ENCODE data around the gene ALG8. TPM values are rescaled to one million over a fixed set of nuclear protein-coding genes. Genes with fewer than 3 reads are reported as not detected.

The ALG8 gene
- total and polyA plus RNA-seq, 7 experiments from 2014 or later, result 27.2 to 58.4 (median 34.1) TPM

- CTCF ChIA-PET, result no interaction called here
- Histone ChIP-seq H3K9me3 (ENCODE audit: control insufficient read depth in 2 of 3, low read length in 3 of 3) (no peaks in the 10 kb centered on the region), H3K27me3 (ENCODE audit: control insufficient read depth in 2 of 2, insufficient read depth in 2 of 2, low read length in 2 of 2) (no peaks in the 10 kb centered on the region), H3K27ac (ENCODE audit: low read depth, low read length) (no peak overlapping the region), H3K36me3 (ENCODE audit: control insufficient read depth in 2 of 3, insufficient read depth in 3 of 3, low read length in 3 of 3) (no peaks in the 10 kb centered on the region), H3K4me1 (ENCODE audit: control insufficient read depth in 2 of 2, insufficient read depth in 2 of 2, low read length in 2 of 2) (no peaks in the 10 kb centered on the region), H3K4me3 (ENCODE audit: low read length) (no peak overlapping the region)
- Mint-ChIP-seq H3K36me3 (no peaks in the 10 kb centered on the region), H3K4me3 (no peak overlapping the region), H3K27ac (no peak overlapping the region), H3K4me1 (peaks cover 0 to 2% (median 0%) of the 10 kb centered on the region in 7 donors), H3K27me3 (no peaks in the 10 kb centered on the region), H3K9me3 (no peaks in the 10 kb centered on the region)
- POLR2A ChIA-PET, result no interaction called here
- ATAC-seq (no peak), DNase-seq (no peak)
- intact Hi-C loops (cut with micrococcal nuclease), result no loop called here
Observed at GRCh38 chr11:78161346-78161745, 21.9 kb upstream of the ALG8 start.

GRCh38 chr11:78160557-78160956, 21.1 kb upstream of the ALG8 start:
- POLR2A ChIA-PET, result interaction anchor here (0.5 kb wide), 1 partner anchor 24 kb away, joined by 3 read pairs; no protein-coding TSS in a partner anchor
- Mint-ChIP-seq H3K4me1 (peaks cover 0 to 2% (median 0%) of the 10 kb centered on the region in 7 donors), H3K27me3 (no peaks in the 10 kb centered on the region)

GRCh38 chr11:78158987-78159652, 19.7 kb upstream of the ALG8 start:
- Mint-ChIP-seq H3K27ac (peak overlapping the region in 1 of 9 donors; percentile 54), H3K4me3 (no peak overlapping the region), H3K4me1 (peaks cover 0 to 2% (median 0%) of the 10 kb centered on the region in 7 donors), H3K9me3 (no peaks in the 10 kb centered on the region), H3K36me3 (no peaks in the 10 kb centered on the region), H3K27me3 (no peaks in the 10 kb centered on the region)
- Histone ChIP-seq H3K36me3 (ENCODE audit: control insufficient read depth in 2 of 3, insufficient read depth in 3 of 3, low read length in 3 of 3) (no peaks in the 10 kb centered on the region), H3K4me3 (ENCODE audit: low read length) (no peak overlapping the region), H3K4me1 (ENCODE audit: control insufficient read depth in 2 of 2, insufficient read depth in 2 of 2, low read length in 2 of 2) (no peaks in the 10 kb centered on the region), H3K9me3 (ENCODE audit: control insufficient read depth in 2 of 3, low read length in 3 of 3) (no peaks in the 10 kb centered on the region), H3K27me3 (ENCODE audit: control insufficient read depth in 2 of 2, insufficient read depth in 2 of 2, low read length in 2 of 2) (no peaks in the 10 kb centered on the region), H3K27ac (ENCODE audit: low read depth, low read length) (no peak overlapping the region)
- no peak for ATAC-seq
- POLR2A ChIA-PET, result no interaction called here
- DNase-seq, result no peak
- intact Hi-C loops (cut with micrococcal nuclease), result no loop called here
- CTCF ChIA-PET, result no interaction called here

More at GRCh38 chr11:78160557-78160956, 21.1 kb upstream of the ALG8 start:
- Histone ChIP-seq H3K4me3 (ENCODE audit: low read length) (no peak overlapping the region), H3K4me1 (ENCODE audit: control insufficient read depth in 2 of 2, insufficient read depth in 2 of 2, low read length in 2 of 2) (no peaks in the 10 kb centered on the region), H3K36me3 (ENCODE audit: control insufficient read depth in 2 of 3, insufficient read depth in 3 of 3, low read length in 3 of 3) (no peaks in the 10 kb centered on the region), H3K27me3 (ENCODE audit: control insufficient read depth in 2 of 2, insufficient read depth in 2 of 2, low read length in 2 of 2) (no peaks in the 10 kb centered on the region), H3K27ac (ENCODE audit: low read depth, low read length) (no peak overlapping the region), H3K9me3 (ENCODE audit: control insufficient read depth in 2 of 3, low read length in 3 of 3) (no peaks in the 10 kb centered on the region)
- no peak overlapping the region for H3K4me3 Mint-ChIP-seq
- peak overlapping the region in 3 of 9 donors; percentile 27 to 76 (median 28) for H3K27ac Mint-ChIP-seq
- intact Hi-C loops (cut with micrococcal nuclease), result no loop called here
- CTCF ChIA-PET, result no interaction called here
- H3K9me3 Mint-ChIP-seq, result no peaks in the 10 kb centered on the region
- ATAC-seq (no peak), DNase-seq (no peak)
- H3K36me3 Mint-ChIP-seq, result no peaks in the 10 kb centered on the region

- no peaks in the 10 kb centered on the region for H3K9me3 Mint-ChIP-seq
- Histone ChIP-seq H3K36me3 (ENCODE audit: control insufficient read depth in 2 of 3, insufficient read depth in 3 of 3, low read length in 3 of 3) (no peaks in the 10 kb centered on the region), H3K27me3 (ENCODE audit: control insufficient read depth in 2 of 2, insufficient read depth in 2 of 2, low read length in 2 of 2) (no peaks in the 10 kb centered on the region), H3K4me3 (ENCODE audit: low read length) (no peak overlapping the region), H3K4me1 (ENCODE audit: control insufficient read depth in 2 of 2, insufficient read depth in 2 of 2, low read length in 2 of 2) (no peaks in the 10 kb centered on the region), H3K9me3 (ENCODE audit: control insufficient read depth in 2 of 3, low read length in 3 of 3) (no peaks in the 10 kb centered on the region), H3K27ac (ENCODE audit: low read depth, low read length) (no peak overlapping the region)
- POLR2A ChIA-PET, result no interaction called here
- CTCF ChIA-PET, result interaction anchor here (1.2 kb wide), 1 partner anchor 16 kb away, joined by 3 read pairs; no protein-coding TSS in a partner anchor
- peaks cover 0 to 4% (median 0%) of the 10 kb centered on the region in 5 donors for H3K36me3 Mint-ChIP-seq
- ATAC-seq, result no peak
- no peak overlapping the region for H3K4me3 Mint-ChIP-seq
- DNase-seq, result no peak
- peaks cover 0 to 6% (median 0%) of the 10 kb centered on the region in 7 donors for H3K4me1 Mint-ChIP-seq
- H3K27me3 Mint-ChIP-seq, result no peaks in the 10 kb centered on the region
- H3K27ac Mint-ChIP-seq, result no peak overlapping the region
- intact Hi-C loops (cut with micrococcal nuclease), result no loop called here
Observed at GRCh38 chr11:78156127-78156844, 16.9 kb upstream of the ALG8 start.

GRCh38 chr11:78151804-78152203, 12.4 kb upstream of the ALG8 start:
- H3K27me3 Mint-ChIP-seq, result no peaks in the 10 kb centered on the region
- no peak overlapping the region for H3K27ac Mint-ChIP-seq
- no peaks in the 10 kb centered on the region for H3K9me3 ChIP-seq (ENCODE audit: control insufficient read depth in 2 of 3, low read length in 3 of 3)
- intact Hi-C loops (cut with micrococcal nuclease), result no loop called here
- H3K27me3 ChIP-seq (ENCODE audit: control insufficient read depth in 2 of 2, insufficient read depth in 2 of 2, low read length in 2 of 2), result no peaks in the 10 kb centered on the region
- DNase-seq (no peak), ATAC-seq (no peak)
- no peaks in the 10 kb centered on the region for H3K4me1 ChIP-seq (ENCODE audit: control insufficient read depth in 2 of 2, insufficient read depth in 2 of 2, low read length in 2 of 2)
- no peaks in the 10 kb centered on the region for H3K9me3 Mint-ChIP-seq
- H3K4me3 ChIP-seq (ENCODE audit: low read length), result no peak overlapping the region
- CTCF ChIA-PET, result no interaction called here
- H3K36me3 ChIP-seq (ENCODE audit: control insufficient read depth in 2 of 3, insufficient read depth in 3 of 3, low read length in 3 of 3), result no peaks in the 10 kb centered on the region
- peaks cover 0 to 11% (median 0%) of the 10 kb centered on the region in 5 donors for H3K36me3 Mint-ChIP-seq
- POLR2A ChIA-PET, result no interaction called here
- peaks cover 0 to 6% (median 0%) of the 10 kb centered on the region in 7 donors for H3K4me1 Mint-ChIP-seq
- H3K4me3 Mint-ChIP-seq, result no peak overlapping the region
- H3K27ac ChIP-seq (ENCODE audit: low read depth, low read length), result no peak overlapping the region

GRCh38 chr11:78150754-78151153, 11.3 kb upstream of the ALG8 start:
- peaks cover 0 to 6% (median 0%) of the 10 kb centered on the region in 7 donors for H3K4me1 Mint-ChIP-seq
- H3K9me3 Mint-ChIP-seq, result no peaks in the 10 kb centered on the region
- ATAC-seq, result no peak
- no peaks in the 10 kb centered on the region for H3K4me1 ChIP-seq (ENCODE audit: control insufficient read depth in 2 of 2, insufficient read depth in 2 of 2, low read length in 2 of 2)
- intact Hi-C loops (cut with micrococcal nuclease), result no loop called here
- ChIA-PET CTCF (interaction anchor here (0.9 kb wide), 1 partner anchor 11 kb away, joined by 4 read pairs; the partner anchor contains the start of gene ALG8), POLR2A (no interaction called here)
- DNase-seq, result no peak
- peak overlapping the region in 1 of 9 donors; percentile 49 for H3K27ac Mint-ChIP-seq
- H3K27ac ChIP-seq (ENCODE audit: low read depth, low read length), result no peak overlapping the region
- no peaks in the 10 kb centered on the region for H3K27me3 ChIP-seq (ENCODE audit: control insufficient read depth in 2 of 2, insufficient read depth in 2 of 2, low read length in 2 of 2)
- no peaks in the 10 kb centered on the region for H3K9me3 ChIP-seq (ENCODE audit: control insufficient read depth in 2 of 3, low read length in 3 of 3)
- no peak overlapping the region for H3K4me3 ChIP-seq (ENCODE audit: low read length)
- no peaks in the 10 kb centered on the region for H3K27me3 Mint-ChIP-seq
- no peaks in the 10 kb centered on the region for H3K36me3 ChIP-seq (ENCODE audit: control insufficient read depth in 2 of 3, insufficient read depth in 3 of 3, low read length in 3 of 3)
- H3K4me3 Mint-ChIP-seq, result no peak overlapping the region
- peaks cover 0 to 11% (median 0%) of the 10 kb centered on the region in 5 donors for H3K36me3 Mint-ChIP-seq

All from naive thymus-derived CD4-positive, alpha-beta T cell (primary cell).